CD4-positive, CD25-positive, alpha-beta regulatory T cell (primary cell): ENCODE measurements around the gene SHC3. TPM values are rescaled to one million over a fixed set of nuclear protein-coding genes. Genes with fewer than 3 reads are reported as not detected.
A peak's percentile ranks its signal among the peaks of the same experiment; 100 is the strongest.
"Not testable (repeated sequence)": the region's sequence is repeated elsewhere in the genome, so short reads cannot be mapped to it uniquely, and the experiment has no call there.

ENCODE experiments used
- ATAC-seq, 2 donors: fragments of 150-1000 bp; cut with Tn5 transposase; one replicate each; pipeline ENCODE4 v1.10.0; 2021; ENCODE audit warnings: low read depth in 2 of 2, moderate number of reproducible peaks in 2 of 2, moderate library complexity in 1 of 2
- DNase-seq, 3 donors: peaks; one replicate each; pipeline versions ENCODE4 v3.0.0 to v3.0.0-alpha.2; 2012 to 2022; ENCODE audit warnings: mixed read lengths in 1 of 3
- H3K27ac ChIP-seq: one replicate; pipeline ENCODE4 v1.7.0; 2013; ENCODE audit warnings: mild to moderate bottlenecking, low read length; ENCODE audit not compliant: insufficient read depth, poor library complexity, severe bottlenecking
- H3K27me3 ChIP-seq: one replicate; pipeline ENCODE4 v1.7.0; 2013; ENCODE audit warnings: low read length; ENCODE audit not compliant: control insufficient read depth, insufficient read depth
- H3K36me3 ChIP-seq: one replicate; pipeline ENCODE4 v1.7.0; 2013; ENCODE audit warnings: mild to moderate bottlenecking, low read length, moderate library complexity; ENCODE audit not compliant: control insufficient read depth, insufficient read depth
- H3K4me1 ChIP-seq: 2 replicates; pipeline ENCODE4 v1.7.0; 2013; ENCODE audit warnings: mild to moderate bottlenecking, low read length; ENCODE audit not compliant: insufficient read depth, control insufficient read depth, poor library complexity, severe bottlenecking
- H3K4me3 ChIP-seq: one replicate; pipeline ENCODE4 v1.7.0; 2013; ENCODE audit warnings: low read depth, mild to moderate bottlenecking, low read length, moderate library complexity
- H3K9me3 ChIP-seq, 2 experiments: 1 replicate in 1 of 2; 2 replicates in 1 of 2; pipeline ENCODE4 v1.7.0; 2013; ENCODE audit warnings: low read length in 2 of 2, mild to moderate bottlenecking in 1 of 2, moderate library complexity in 1 of 2; ENCODE audit not compliant: control insufficient read depth in 2 of 2
- H3K27ac Mint-ChIP-seq, 3 donors: one replicate each; pipeline ENCODE4 v1.8.0; 2020 to 2022; ENCODE audit warnings: mild to moderate bottlenecking in 3 of 3, mixed read lengths in 3 of 3, moderate library complexity in 2 of 3
- H3K27me3 Mint-ChIP-seq: one replicate; pipeline ENCODE4 v1.8.0; 2022; ENCODE audit warnings: mild to moderate bottlenecking, mixed read lengths
- H3K36me3 Mint-ChIP-seq: one replicate; pipeline ENCODE4 v1.8.0; 2020; ENCODE audit warnings: mixed read lengths
- H3K4me1 Mint-ChIP-seq, 4 donors: one replicate each; pipeline ENCODE4 v1.8.0; 2020 to 2022; ENCODE audit warnings: mixed read lengths in 4 of 4, mild to moderate bottlenecking in 1 of 4
- H3K4me3 Mint-ChIP-seq, 4 donors: one replicate each; pipeline ENCODE4 v1.8.0; 2020 to 2022; ENCODE audit warnings: mild to moderate bottlenecking in 4 of 4, mixed read lengths in 4 of 4, moderate library complexity in 3 of 4
- H3K9me3 Mint-ChIP-seq, 7 donors: one replicate each; pipeline ENCODE4 v1.8.0; 2020 to 2022; ENCODE audit warnings: mixed read lengths in 7 of 7, mild to moderate bottlenecking in 3 of 7, moderate library complexity in 2 of 7
- polyA plus RNA-seq, 4 donors: library from polyadenylated mRNA; unstranded; fragments of 300-500 nt; fragmentation: Illumina TruSeq; gene quantifications; one replicate each; pipeline ENCODE4 v1.2.3, GENCODE V29; 2021
- total RNA-seq: library from RNA; stranded (reverse); gene quantifications from one replicate; pipeline ENCODE4 v1.2.3, GENCODE V29; 2022

SHC3 gene
- total and polyA plus RNA-seq, 5 donors from 2014 or later, result not detected

GRCh38 chr9:89218040-89218928, 39.7 kb upstream of the SHC3 start:
- Mint-ChIP-seq H3K36me3 (no peaks in the 10 kb centered on the region), H3K4me1 (no peaks in the 10 kb centered on the region), H3K4me3 (no peak overlapping the region), H3K27me3 (peaks cover 22% of the 10 kb centered on the region), H3K27ac (peak overlapping the region in 1 of 3 donors; percentile 60), H3K9me3 (peaks cover 0 to 3% (median 0%) of the 10 kb centered on the region in 7 donors)
- H3K9me3 ChIP-seq, result no peaks in the 10 kb centered on the region
- no peak overlapping the region for H3K4me3 ChIP-seq
- ATAC-seq (no peak), DNase-seq (no peak)
- H3K36me3 ChIP-seq, result no peaks in the 10 kb centered on the region
- no peaks in the 10 kb centered on the region for H3K4me1 ChIP-seq
- no peak overlapping the region for H3K27ac ChIP-seq
- H3K27me3 ChIP-seq, result no peaks in the 10 kb centered on the region

- DNase-seq, result no peak
Observed at GRCh38 chr9:89215342-89215741, 36.7 kb upstream of the SHC3 start.

GRCh38 chr9:89213396-89213880, 34.8 kb upstream of the SHC3 start:
- H3K4me1 ChIP-seq, result no peaks in the 10 kb centered on the region
- H3K36me3 ChIP-seq, result no peaks in the 10 kb centered on the region
- H3K27ac Mint-ChIP-seq, result no peak overlapping the region
- peaks cover 0 to 3% (median 0%) of the 10 kb centered on the region in 7 donors for H3K9me3 Mint-ChIP-seq
- H3K36me3 Mint-ChIP-seq, result peaks cover 3% of the 10 kb centered on the region
- H3K4me3 ChIP-seq, result no peak overlapping the region
- no peaks in the 10 kb centered on the region for H3K4me1 Mint-ChIP-seq
- no peaks in the 10 kb centered on the region for H3K9me3 ChIP-seq
- H3K27ac ChIP-seq, result no peak overlapping the region
- H3K4me3 Mint-ChIP-seq, result no peak overlapping the region
- no peaks in the 10 kb centered on the region for H3K27me3 ChIP-seq
- peaks cover 8% of the 10 kb centered on the region for H3K27me3 Mint-ChIP-seq
- ATAC-seq (no peak), DNase-seq (no peak)

More at GRCh38 chr9:89215342-89215741, 36.7 kb upstream of the SHC3 start:
- Histone ChIP-seq H3K9me3 (no peaks in the 10 kb centered on the region), H3K4me3 (no peak overlapping the region), H3K27me3 (no peaks in the 10 kb centered on the region), H3K36me3 (no peaks in the 10 kb centered on the region), H3K4me1 (no peaks in the 10 kb centered on the region), H3K27ac (no peak overlapping the region)
- Mint-ChIP-seq H3K9me3 (peaks cover 0 to 3% (median 0%) of the 10 kb centered on the region in 7 donors), H3K4me3 (no peak overlapping the region), H3K27ac (no peak overlapping the region), H3K27me3 (peaks cover 8% of the 10 kb centered on the region), H3K36me3 (peaks cover under 1% of the 10 kb centered on the region), H3K4me1 (no peaks in the 10 kb centered on the region)
- ATAC-seq, result no peak

GRCh38 chr9:89212171-89212570, 33.6 kb upstream of the SHC3 start:
- Histone ChIP-seq H3K27me3 (no peaks in the 10 kb centered on the region), H3K4me3 (no peak overlapping the region), H3K36me3 (no peaks in the 10 kb centered on the region), H3K27ac (no peak overlapping the region), H3K9me3 (no peaks in the 10 kb centered on the region), H3K4me1 (no peaks in the 10 kb centered on the region)
- H3K4me1 Mint-ChIP-seq, result no peaks in the 10 kb centered on the region
- peaks cover 3% of the 10 kb centered on the region for H3K36me3 Mint-ChIP-seq
- no peak overlapping the region for H3K27ac Mint-ChIP-seq
- peaks cover 0 to 3% (median 0%) of the 10 kb centered on the region in 7 donors for H3K9me3 Mint-ChIP-seq
- no peak for ATAC-seq
- no peak for DNase-seq
- H3K4me3 Mint-ChIP-seq, result no peak overlapping the region
- H3K27me3 Mint-ChIP-seq, result peaks cover 4% of the 10 kb centered on the region

GRCh38 chr9:89209311-89209710, 30.7 kb upstream of the SHC3 start:
- H3K9me3 ChIP-seq, H3K36me3 Mint-ChIP-seq, ATAC-seq, DNase-seq, H3K27ac ChIP-seq, H3K4me3 Mint-ChIP-seq, H3K4me1 Mint-ChIP-seq, H3K4me3 ChIP-seq, H3K4me1 ChIP-seq, H3K9me3 Mint-ChIP-seq, H3K27me3 ChIP-seq, H3K27ac Mint-ChIP-seq, H3K36me3 ChIP-seq, H3K27me3 Mint-ChIP-seq: not testable (repeated sequence)

GRCh38 chr9:89207026-89207425, 28.4 kb upstream of the SHC3 start:
- H3K4me3 ChIP-seq, result no peak overlapping the region
- no peaks in the 10 kb centered on the region for H3K4me1 ChIP-seq
- H3K27me3 ChIP-seq, result no peaks in the 10 kb centered on the region
- no peak overlapping the region for H3K4me3 Mint-ChIP-seq
- H3K36me3 ChIP-seq, result no peaks in the 10 kb centered on the region
- DNase-seq (no peak), ATAC-seq (no peak)
- no peak overlapping the region for H3K27ac Mint-ChIP-seq
- no peaks in the 10 kb centered on the region for H3K4me1 Mint-ChIP-seq
- no peaks in the 10 kb centered on the region for H3K27me3 Mint-ChIP-seq
- peaks cover 3% of the 10 kb centered on the region for H3K36me3 Mint-ChIP-seq
- no peak overlapping the region for H3K27ac ChIP-seq
- H3K9me3 ChIP-seq, result peaks cover 0 to 2% of the 10 kb centered on the region in 2 experiments
- peaks cover 0 to 9% (median 5%) of the 10 kb centered on the region in 7 donors for H3K9me3 Mint-ChIP-seq

GRCh38 chr9:89204801-89205200, 26.2 kb upstream of the SHC3 start:
- H3K9me3 Mint-ChIP-seq, result peaks cover 0 to 12% (median 5%) of the 10 kb centered on the region in 7 donors
- no peaks in the 10 kb centered on the region for H3K36me3 Mint-ChIP-seq
- Histone ChIP-seq H3K9me3 (peaks cover 0 to 2% of the 10 kb centered on the region in 2 experiments), H3K36me3 (no peaks in the 10 kb centered on the region), H3K27ac (no peak overlapping the region), H3K27me3 (no peaks in the 10 kb centered on the region), H3K4me3 (no peak overlapping the region), H3K4me1 (no peaks in the 10 kb centered on the region)
- H3K4me1 Mint-ChIP-seq, result no peaks in the 10 kb centered on the region
- no peaks in the 10 kb centered on the region for H3K27me3 Mint-ChIP-seq
- H3K27ac Mint-ChIP-seq, result no peak overlapping the region
- no peak overlapping the region for H3K4me3 Mint-ChIP-seq
- ATAC-seq (no peak), DNase-seq (no peak)
